Stimulated activated CD8-positive, alpha-beta memory T cell treated with anti-CD3 and anti-CD28 coated beads, Interleukin-7, amount 100 ng/mL, for 24 hours (primary cell): ENCODE results near the gene MAG.

ENCODE experiments used
- DNase-seq: peaks from one replicate; pipeline ENCODE4 v3.0.0-alpha.2; 2020; ENCODE audit warnings: low read depth

Gene MAG

GRCh38 chr19:35363001-35363590 lies 71.1 kb downstream of the MAG start:
- DNase-seq: no peak
